Stimulated activated CD8-positive, alpha-beta memory T cell treated with anti-CD3 and anti-CD28 coated beads, Interleukin-15, amount 100 ng/mL, for 48 hours (primary cell): ENCODE results near the gene TAF4B.
"Not testable (repeated sequence)": the region's sequence is repeated elsewhere in the genome, so short reads cannot be mapped to it uniquely, and the experiment has no call there.

ENCODE experiments used
- DNase-seq, 2 donors: peaks; one replicate each; pipeline ENCODE4 v3.0.0-alpha.2; 2020; ENCODE audit warnings: low read depth in 2 of 2

Gene TAF4B

GRCh38 chr18:26233208-26233607, 7.0 kb downstream of the TAF4B start:
- DNase-seq, result no peak

- DNase-seq, result not testable (repeated sequence)
These were observed 11.1 kb downstream of the TAF4B start for GRCh38 chr18:26237363-26237762.

GRCh38 chr18:26238718-26239117, 12.5 kb downstream of the TAF4B start:
- not testable (repeated sequence) for DNase-seq

- not testable (repeated sequence) for DNase-seq
These were observed 16.1 kb downstream of the TAF4B start for GRCh38 chr18:26242392-26242791.

- not testable (repeated sequence) for DNase-seq
These were observed 19.2 kb downstream of the TAF4B start for GRCh38 chr18:26245434-26245833.

GRCh38 chr18:26252411-26252810, 26.2 kb downstream of the TAF4B start:
- DNase-seq, result no peak

GRCh38 chr18:26254808-26255207, 28.6 kb downstream of the TAF4B start:
- not testable (repeated sequence) for DNase-seq

GRCh38 chr18:26255695-26256622, 29.7 kb downstream of the TAF4B start:
- no peak for DNase-seq

- DNase-seq, result no peak
These were observed 32.5 kb downstream of the TAF4B start for GRCh38 chr18:26258711-26259110.

GRCh38 chr18:26259416-26259815, 33.2 kb downstream of the TAF4B start:
- DNase-seq, result not testable (repeated sequence)

GRCh38 chr18:26262156-26262555, 35.9 kb downstream of the TAF4B start:
- no peak for DNase-seq

GRCh38 chr18:26267357-26267930, 41.2 kb downstream of the TAF4B start:
- no peak for DNase-seq

GRCh38 chr18:26268454-26268853, 42.2 kb downstream of the TAF4B start:
- DNase-seq, result no peak

- no peak for DNase-seq
These were observed 45.8 kb downstream of the TAF4B start for GRCh38 chr18:26271917-26272549.

GRCh38 chr18:26277374-26277773, 51.1 kb downstream of the TAF4B start:
- no peak for DNase-seq

- no peak for DNase-seq
These were observed 53.2 kb downstream of the TAF4B start for GRCh38 chr18:26279428-26279827.

GRCh38 chr18:26286008-26286407, 59.8 kb downstream of the TAF4B start:
- DNase-seq, result no peak

- DNase-seq, result no peak
These were observed 61.4 kb downstream of the TAF4B start for GRCh38 chr18:26287644-26288043.

GRCh38 chr18:26290385-26290784, 64.1 kb downstream of the TAF4B start:
- no peak for DNase-seq

GRCh38 chr18:26293982-26294381, 67.7 kb downstream of the TAF4B start:
- DNase-seq, result no peak

GRCh38 chr18:26298107-26298506, 71.9 kb downstream of the TAF4B start:
- DNase-seq, result no peak

GRCh38 chr18:26301681-26302080, 75.4 kb downstream of the TAF4B start:
- no peak for DNase-seq

GRCh38 chr18:26303222-26303621, 77.0 kb downstream of the TAF4B start:
- DNase-seq, result not testable (repeated sequence)
